Measurements from ENCODE around the gene ALG14. TPM values are rescaled to one million over a fixed set of nuclear protein-coding genes. Genes with fewer than 3 reads are reported as not detected.

Gene ALG14
- total and polyA plus RNA-seq, 10 of the 15 experiments (the other 5 are each of a cell fraction or from before 2014, with no cell fraction given), result 2.6 to 19.2 (median 7.5) TPM

GRCh38 chr1:95117207-95118066 lies 44.7 kb upstream of the ALG14 start, which contains the start of gene TLCD4 (continued):
- TF ChIP-seq CBX5 (IDR thresholded peaks at IDR 0.05; ENCODE audit: low read depth), result no peak

GRCh38 chr1:95116580-95117206 lies 43.9 kb upstream of the ALG14 start:
- no peaks in the 10 kb centered on the region for H3K4me1 ChIP-seq (ENCODE audit: control insufficient read depth, insufficient read depth, low read length)
- DNase-seq (ENCODE audit: low read depth, low spot score) (no peak), ATAC-seq (peak; percentile 82), FAIRE-seq (no peak)
- ChIA-PET CTCF (interaction anchor here (0.8 to 1.4 kb wide), 4 partner anchors 10 to 32 kb away, joined by 3 to 7 read pairs (median 3); no protein-coding TSS in a partner anchor), SMC1A (ENCODE audit: uncharacterized antibody, unreplicated experiment) (no interaction called here), RAD21 (ENCODE audit: unreplicated experiment) (no interaction called here), POLR2A (no interaction called here)
- H3K9ac ChIP-seq (ENCODE audit: control insufficient read depth, insufficient read depth, low read length), result no peak overlapping the region
- intact Hi-C loops (cut with micrococcal nuclease; ENCODE audit: unreplicated experiment) (no loop called here), in situ Hi-C loops (cut with MboI) (no loop called here)
- H4K20me1 ChIP-seq (ENCODE audit: control insufficient read depth, insufficient read depth), result no peaks in the 10 kb centered on the region
- no peak overlapping the region for H3K27ac ChIP-seq (ENCODE audit: control insufficient read depth, insufficient read depth)
- peak overlapping the region; percentile 75 for H2AFZ ChIP-seq (ENCODE audit: control insufficient read depth, low read depth, low read length)
- peak overlapping the region; percentile 93 for H3K4me2 ChIP-seq (ENCODE audit: control insufficient read depth, insufficient read depth)
- no peaks in the 10 kb centered on the region for H3K9me3 ChIP-seq (replicated peaks; ENCODE audit: control insufficient read depth, insufficient read depth, low read length)
- under 1% methylated on average over 17 of the region's 17 CpGs for WGBS (ENCODE audit: insufficient coverage, insufficient replicate concordance, low lambda C conversion rate, missing lambda C conversion rate)
- peak overlapping the region; percentile 76 for H3K4me3 ChIP-seq
- no peaks in the 10 kb centered on the region for H3K79me2 ChIP-seq (ENCODE audit: control insufficient read depth, insufficient read depth, low read length)
- no peak for TF ChIP-seq EP300 (IDR thresholded peaks at IDR 0.05; ENCODE audit: borderline replicate concordance in 1 of 2, control insufficient read depth in 1 of 2, low read depth in 2 of 2, low read length in 2 of 2)
- no peak for TF ChIP-seq JUNB (IDR thresholded peaks at IDR 0.05)
- no peak for TF ChIP-seq ZBED1 (IDR thresholded peaks at IDR 0.05; ENCODE audit: borderline replicate concordance)
- TF ChIP-seq CTCF (IDR thresholded peaks at IDR 0.05 in 2 of 3, conservative IDR thresholded peaks at IDR 0.05 in 1 of 3; ENCODE audit: control insufficient read depth in 2 of 3, extremely low read depth in 1 of 3, insufficient read depth in 1 of 3, low read depth in 3 of 3, low read length in 3 of 3), result peak; percentile 43 to 66 (median 62)
- TF ChIP-seq SUZ12 (IDR thresholded peaks at IDR 0.05; ENCODE audit: unreplicated experiment), result no peak
- TF ChIP-seq EZH2 (IDR thresholded peaks at IDR 0.05; ENCODE audit: borderline replicate concordance, control insufficient read depth, low read depth, low read length), result no peak
- no peak for TF ChIP-seq USF1 (IDR thresholded peaks at IDR 0.05; ENCODE audit: borderline replicate concordance, extremely low read length, insufficient read depth, low read depth, low read length)
- no peak for TF ChIP-seq E2F4 (IDR thresholded peaks at IDR 0.05; ENCODE audit: low read depth, low read length)
- 0 out of 2 replicates have a peak, but pooled peaks have one; percentile 20 for TF ChIP-seq RAD21 (IDR thresholded peaks at IDR 0.05; ENCODE audit: insufficient read depth, low read depth, low read length)
- TF ChIP-seq EGR1 (IDR thresholded peaks at IDR 0.05; ENCODE audit: borderline replicate concordance in 1 of 2, low read depth in 2 of 2, low read length in 2 of 2), result 0 out of 3 replicates have a peak, but pooled peaks of 1 of the 2 experiments have one; percentile 18
- no peak for TF ChIP-seq NFIC (IDR thresholded peaks at IDR 0.05; ENCODE audit: low read depth, low read length)
- TF ChIP-seq MEF2B (IDR thresholded peaks at IDR 0.05; ENCODE audit: partially characterized antibody, poor library complexity, severe bottlenecking), result no peak
- BruUV-seq (replicated peaks), result no TSS peak
- H3K36me3 ChIP-seq (ENCODE audit: control insufficient read depth in 2 of 2, insufficient read depth in 2 of 2, low read length in 1 of 2), result no peaks in the 10 kb centered on the region
- H3K27me3 ChIP-seq (replicated peaks in 1 of 2; ENCODE audit: control insufficient read depth in 2 of 2, insufficient read depth in 2 of 2, low read length in 1 of 2), result peaks cover 3 to 6% of the 10 kb centered on the region in 2 experiments
